Neural progenitor cell (in vitro differentiated cells): ENCODE measurements around the gene PTPRJ. TPM values are rescaled to one million over a fixed set of nuclear protein-coding genes. Genes with fewer than 3 reads are reported as not detected.

Experiments
- DNase-seq: peaks from one replicate; pipeline ENCODE4 v3.0.0-alpha.2; 2016; ENCODE audit warnings: low spot score
- H2AFZ ChIP-seq: fragments of 200-600 bp; sonication (generic); replicated peaks from 2 replicates; pipeline ENCODE4 v1.6.1; 2016; ENCODE audit warnings: antibody characterized with exemption
- H3F3A ChIP-seq: fragments of 200-600 bp; sonication (generic); 2 replicates; pipeline ENCODE4 v1.6.1; 2016; ENCODE audit warnings: antibody characterized with exemption, low read depth
- H3K27ac ChIP-seq: fragments of 200-600 bp; sonication (generic); 2 replicates; pipeline ENCODE4 v1.5.1; 2016; ENCODE audit warnings: mild to moderate bottlenecking
- H3K27me3 ChIP-seq: fragments of 200-600 bp; sonication (generic); 2 replicates; pipeline ENCODE4 v1.6.1; 2016; ENCODE audit warnings: mild to moderate bottlenecking, moderate library complexity
- H3K36me3 ChIP-seq: fragments of 200-600 bp; sonication (generic); 2 replicates; pipeline ENCODE4 v1.5.1; 2016
- H3K4me1 ChIP-seq: fragments of 200-600 bp; sonication (generic); 2 replicates; pipeline ENCODE4 v1.6.1; 2016; ENCODE audit warnings: mixed run types
- H3K4me2 ChIP-seq: fragments of 200-600 bp; sonication (generic); 2 replicates; pipeline ENCODE4 v1.6.1; 2016
- H3K4me3 ChIP-seq: fragments of 200-600 bp; sonication (generic); 2 replicates; pipeline ENCODE4 v1.5.1; 2016
- H3K79me2 ChIP-seq: fragments of 200-600 bp; sonication (generic); 2 replicates; pipeline ENCODE4 v1.6.1; 2016; ENCODE audit warnings: low read depth
- H3K9ac ChIP-seq: fragments of 200-600 bp; sonication (generic); 2 replicates; pipeline ENCODE4 v1.6.1; 2016
- H3K9me3 ChIP-seq: fragments of 200-600 bp; sonication (generic); 2 replicates; pipeline ENCODE4 v1.5.1; 2016; ENCODE audit warnings: low read depth
- H4K20me1 ChIP-seq: fragments of 200-600 bp; sonication (generic); 2 replicates; pipeline ENCODE4 v1.6.1; 2016; ENCODE audit warnings: low read depth
- H3K27ac Mint-ChIP-seq: 3 replicates; pipeline ENCODE4 v1.8.0; 2021; ENCODE audit warnings: mixed read lengths
- H3K27me3 Mint-ChIP-seq: 2 replicates; pipeline ENCODE4 v1.8.0; 2022; ENCODE audit warnings: low read depth, mild to moderate bottlenecking, inconsistent platforms, moderate library complexity, mixed read lengths; ENCODE audit not compliant: insufficient read depth
- H3K36me3 Mint-ChIP-seq: 3 replicates; pipeline ENCODE4 v1.8.0; 2021; ENCODE audit warnings: mixed read lengths
- H3K4me1 Mint-ChIP-seq: 3 replicates; pipeline ENCODE4 v1.8.0; 2021; ENCODE audit warnings: mixed read lengths
- H3K4me3 Mint-ChIP-seq: 3 replicates; pipeline ENCODE4 v1.8.0; 2021; ENCODE audit warnings: mild to moderate bottlenecking, moderate library complexity, mixed read lengths
- H3K9me3 Mint-ChIP-seq: 3 replicates; pipeline ENCODE4 v1.8.0; 2020; ENCODE audit warnings: mixed read lengths
- EZH2 ChIP-seq: fragments of 200-600 bp; sonication (generic); IDR thresholded peaks from 2 replicates; pipeline ENCODE4 v1.6.1; 2017; ENCODE audit warnings: antibody characterized with exemption, mild to moderate bottlenecking, moderate library complexity
- EZH2phosphoT487 ChIP-seq: fragments of 200-600 bp; sonication (generic); IDR thresholded peaks from 2 replicates; pipeline ENCODE4 v1.6.1; 2017; ENCODE audit warnings: antibody characterized with exemption
- total RNA-seq: library from RNA; depleted of rRNA; stranded (reverse); fragments of >200 nt; gene quantifications from 2 replicates; pipeline ENCODE4 v1.2.3, GENCODE V29; 2015; ENCODE audit warnings: low replicate concordance
- TF ChIP-seq, protein P1 (sequence below): fragments of 200-600 bp; sonication (generic); IDR thresholded peaks from 2 replicates; pipeline ENCODE4 v1.5.1; 2017; ENCODE audit warnings: antibody characterized with exemption, mild to moderate bottlenecking

PTPRJ gene
- total RNA-seq, 1 donor from 2014 or later = 28.0 TPM

DNA sequence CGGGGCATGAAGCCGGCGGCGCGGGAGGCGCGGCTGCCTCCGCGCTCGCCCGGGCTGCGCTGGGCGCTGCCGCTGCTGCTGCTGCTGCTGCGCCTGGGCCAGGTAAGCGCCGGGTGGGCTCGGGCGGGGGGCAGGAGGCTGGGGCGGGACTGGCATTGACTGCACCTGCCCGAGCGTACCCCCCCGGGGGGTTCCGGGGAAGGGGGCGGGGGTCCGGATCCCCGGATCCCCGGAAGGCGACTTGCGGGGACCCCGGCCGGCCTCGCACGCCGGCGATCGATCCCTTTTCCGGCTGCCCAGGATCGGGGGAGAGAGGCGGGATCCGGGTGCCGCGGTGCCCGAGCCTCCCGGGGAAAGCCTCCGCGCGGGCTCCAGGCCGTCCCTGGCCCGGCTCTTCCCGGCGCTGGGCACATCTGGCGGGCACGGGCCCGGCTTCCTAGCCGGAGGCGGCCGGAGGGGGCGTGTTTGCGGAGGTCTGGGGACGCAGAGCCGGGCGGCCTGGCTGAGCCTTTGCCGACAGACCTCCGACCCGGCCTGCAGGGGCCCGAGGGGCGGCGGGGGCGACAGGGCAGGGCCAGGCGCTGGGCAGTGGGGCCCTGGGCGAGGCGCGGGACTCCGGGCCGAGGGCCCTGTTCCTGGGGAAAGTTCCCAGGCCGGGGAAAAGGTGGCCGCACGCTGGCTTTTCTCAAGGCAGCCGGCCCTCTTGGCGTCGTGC is 705 bp downstream of the PTPRJ start:
- Mint-ChIP-seq H3K4me3 (peak overlapping the region; percentile 90), H3K9me3 (no peaks in the 10 kb centered on the region), H3K36me3 (no peaks in the 10 kb centered on the region), H3K27ac (no peak overlapping the region), H3K27me3 (peaks cover 7% of the 10 kb centered on the region), H3K4me1 (peaks cover 36% of the 10 kb centered on the region)
- no peak overlapping the region for H3K27ac ChIP-seq
- DNase-seq = peak; percentile 88
- H2AFZ ChIP-seq = peak overlapping the region; percentile 71
- peaks cover 17% of the 10 kb centered on the region for H3K4me1 ChIP-seq
- H3K27me3 ChIP-seq = peaks cover 7% of the 10 kb centered on the region
- H3K4me2 ChIP-seq = peak overlapping the region; percentile 88
- peaks cover 10% of the 10 kb centered on the region for H4K20me1 ChIP-seq
- no peaks in the 10 kb centered on the region for H3K36me3 ChIP-seq
- H3K79me2 ChIP-seq = peaks cover 45% of the 10 kb centered on the region
- H3K9ac ChIP-seq = peak overlapping the region; percentile 50
- TF ChIP-seq EZH2phosphoT487 = no peak
- no peak for TF ChIP-seq EZH2
- TF ChIP-seq, protein P1, sequence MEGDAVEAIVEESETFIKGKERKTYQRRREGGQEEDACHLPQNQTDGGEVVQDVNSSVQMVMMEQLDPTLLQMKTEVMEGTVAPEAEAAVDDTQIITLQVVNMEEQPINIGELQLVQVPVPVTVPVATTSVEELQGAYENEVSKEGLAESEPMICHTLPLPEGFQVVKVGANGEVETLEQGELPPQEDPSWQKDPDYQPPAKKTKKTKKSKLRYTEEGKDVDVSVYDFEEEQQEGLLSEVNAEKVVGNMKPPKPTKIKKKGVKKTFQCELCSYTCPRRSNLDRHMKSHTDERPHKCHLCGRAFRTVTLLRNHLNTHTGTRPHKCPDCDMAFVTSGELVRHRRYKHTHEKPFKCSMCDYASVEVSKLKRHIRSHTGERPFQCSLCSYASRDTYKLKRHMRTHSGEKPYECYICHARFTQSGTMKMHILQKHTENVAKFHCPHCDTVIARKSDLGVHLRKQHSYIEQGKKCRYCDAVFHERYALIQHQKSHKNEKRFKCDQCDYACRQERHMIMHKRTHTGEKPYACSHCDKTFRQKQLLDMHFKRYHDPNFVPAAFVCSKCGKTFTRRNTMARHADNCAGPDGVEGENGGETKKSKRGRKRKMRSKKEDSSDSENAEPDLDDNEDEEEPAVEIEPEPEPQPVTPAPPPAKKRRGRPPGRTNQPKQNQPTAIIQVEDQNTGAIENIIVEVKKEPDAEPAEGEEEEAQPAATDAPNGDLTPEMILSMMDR = peak; percentile 45
- no peaks in the 10 kb centered on the region for H3K9me3 ChIP-seq
- H3K4me3 ChIP-seq = peak overlapping the region; percentile 97
- H3F3A ChIP-seq = peaks cover 12% of the 10 kb centered on the region

DNA sequence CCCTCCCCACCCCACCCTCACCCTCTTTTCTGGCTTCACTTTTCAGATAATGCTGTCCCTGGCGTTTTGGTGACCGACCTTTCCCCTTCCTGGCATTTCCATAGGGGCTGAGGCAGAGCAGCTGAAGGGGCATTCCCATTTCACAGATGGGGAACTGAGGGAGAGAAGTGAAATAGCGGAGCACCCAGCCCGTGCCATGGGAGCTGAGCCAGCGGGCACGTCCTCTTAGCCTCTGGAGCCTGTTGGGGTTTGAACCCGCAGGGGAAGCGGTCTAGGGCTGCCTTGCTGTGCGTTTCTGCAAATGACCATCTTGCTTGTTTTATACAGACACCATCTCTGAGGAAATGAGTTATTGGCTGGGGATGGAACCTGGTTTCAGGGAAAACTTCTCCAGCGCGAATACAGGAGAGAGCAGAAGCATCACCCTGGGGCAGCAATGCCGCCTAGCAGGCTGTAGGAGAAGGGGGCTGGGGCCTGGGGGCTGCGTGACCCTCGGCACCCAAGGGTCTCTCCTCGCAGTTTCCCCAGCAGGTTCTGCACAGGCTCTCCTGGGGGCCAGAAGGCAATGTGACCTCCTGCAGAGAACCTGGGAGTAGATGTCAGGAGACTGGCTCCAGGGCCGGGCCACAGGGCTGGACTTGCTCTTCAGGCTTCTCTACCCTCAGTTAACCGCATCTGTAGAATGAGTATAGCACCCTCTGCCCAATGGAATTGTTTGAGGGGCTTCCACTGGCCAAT is 1.5 kb downstream of the PTPRJ start:
- no peak overlapping the region for H3K27ac ChIP-seq
- H3K27me3 Mint-ChIP-seq = peaks cover 7% of the 10 kb centered on the region
- H3K4me3 Mint-ChIP-seq = peak overlapping the region; percentile 90

DNA sequence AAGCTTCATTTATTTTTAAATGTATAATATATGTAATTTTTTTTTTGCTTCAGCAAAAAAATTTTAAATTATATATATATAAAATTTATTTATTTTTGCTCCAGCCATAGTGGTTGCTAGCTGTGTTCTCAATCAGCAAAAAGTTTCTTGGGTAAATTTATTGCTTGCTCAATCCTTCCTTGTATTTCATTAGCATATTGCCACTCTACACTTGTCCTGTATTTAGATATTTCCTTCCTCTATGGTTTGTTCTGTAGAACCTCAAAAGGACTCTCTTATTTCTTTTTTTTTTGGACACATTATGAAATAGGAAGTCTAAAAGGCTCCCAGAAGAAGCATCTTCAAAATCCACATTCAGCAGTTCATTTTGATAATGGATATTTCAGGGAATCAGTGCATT is 2.3 kb downstream of the PTPRJ start:
- peak overlapping the region; percentile 90 for H3K4me3 Mint-ChIP-seq
- H3K27me3 ChIP-seq = peaks cover 7% of the 10 kb centered on the region
- H3K27ac Mint-ChIP-seq = no peak overlapping the region

More for the DNA sequence above, 1.5 kb downstream of the PTPRJ start:
- Histone ChIP-seq H3K36me3 (no peaks in the 10 kb centered on the region), H3K4me1 (peaks cover 17% of the 10 kb centered on the region), H3K4me3 (peak overlapping the region; percentile 97), H4K20me1 (peaks cover 16% of the 10 kb centered on the region), H3F3A (peaks cover 12% of the 10 kb centered on the region), H3K27me3 (peaks cover 7% of the 10 kb centered on the region), H3K9me3 (no peaks in the 10 kb centered on the region), H2AFZ (no peak overlapping the region), H3K79me2 (peaks cover 52% of the 10 kb centered on the region), H3K9ac (peak overlapping the region; percentile 50), H3K4me2 (peak overlapping the region; percentile 88)
- no peak overlapping the region for H3K27ac Mint-ChIP-seq
- TF ChIP-seq EZH2phosphoT487 = no peak
- TF ChIP-seq, protein P1 = no peak
- TF ChIP-seq EZH2 = no peak
- no peak for DNase-seq
- no peaks in the 10 kb centered on the region for H3K36me3 Mint-ChIP-seq
- H3K9me3 Mint-ChIP-seq = no peaks in the 10 kb centered on the region
- peaks cover 32% of the 10 kb centered on the region for H3K4me1 Mint-ChIP-seq

More for the DNA sequence above, 2.3 kb downstream of the PTPRJ start:
- Histone ChIP-seq H3K79me2 (peaks cover 55% of the 10 kb centered on the region), H3K9ac (no peak overlapping the region), H3K4me1 (peaks cover 17% of the 10 kb centered on the region), H2AFZ (no peak overlapping the region), H3K4me3 (no peak overlapping the region), H4K20me1 (peaks cover 16% of the 10 kb centered on the region), H3K27ac (no peak overlapping the region), H3K9me3 (no peaks in the 10 kb centered on the region), H3F3A (peaks cover 12% of the 10 kb centered on the region), H3K4me2 (no peak overlapping the region), H3K36me3 (no peaks in the 10 kb centered on the region)
- Mint-ChIP-seq H3K36me3 (no peaks in the 10 kb centered on the region), H3K27me3 (peaks cover 4% of the 10 kb centered on the region), H3K9me3 (no peaks in the 10 kb centered on the region), H3K4me1 (peaks cover 36% of the 10 kb centered on the region)
- no peak for DNase-seq
- no peak for TF ChIP-seq EZH2phosphoT487
